ENCODE measurements around the gene OR56A3.

OR56A3 gene

DNA sequence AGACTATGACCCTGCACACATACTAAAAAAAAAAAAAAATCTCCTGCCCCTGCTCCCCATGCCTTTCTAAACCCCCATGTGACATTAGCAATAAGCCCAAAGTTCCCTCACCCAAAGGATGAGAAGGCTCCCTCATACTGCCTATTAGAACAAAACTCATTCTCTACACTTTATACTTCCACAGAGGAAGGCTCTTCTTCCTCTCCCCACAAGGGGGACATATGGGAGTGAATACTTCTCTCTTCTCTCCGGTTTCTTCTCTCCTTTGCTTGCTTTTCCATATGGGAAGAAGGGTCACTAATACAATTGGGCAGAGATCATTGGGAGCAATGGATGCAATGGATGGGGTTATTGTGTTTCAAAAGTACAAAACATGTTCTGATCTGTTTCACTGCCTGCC is 41.4 kb downstream of the OR56A3 start:
- TF ChIP-seq EZH2phosphoT487 (IDR thresholded peaks at IDR 0.05; ENCODE audit: borderline replicate concordance, low read length) = no peak
- Histone ChIP-seq H3K79me2 (ENCODE audit: control insufficient read depth, low read length) (no peaks in the 10 kb centered on the region), H3K4me2 (ENCODE audit: low read length) (no peak overlapping the region), H3K4me3 (ENCODE audit: low read length) (no peak overlapping the region), H3K27me3 (ENCODE audit: control insufficient read depth, low read length) (no peaks in the 10 kb centered on the region), H3K36me3 (ENCODE audit: control insufficient read depth, low read length) (no peaks in the 10 kb centered on the region), H3K4me1 (ENCODE audit: control insufficient read depth, low read length) (no peaks in the 10 kb centered on the region), H4K20me1 (ENCODE audit: control insufficient read depth, insufficient read depth, low read depth, low read length) (no peaks in the 10 kb centered on the region), H3F3A (ENCODE audit: control insufficient read depth, insufficient read depth) (no peaks in the 10 kb centered on the region), H3K9me3 (ENCODE audit: control insufficient read depth, insufficient read depth, low read length) (no peaks in the 10 kb centered on the region), H3K27ac (ENCODE audit: low read depth, low read length) (no peak overlapping the region), H3K9me2 (replicated peaks; ENCODE audit: control insufficient read depth, low read length) (no peaks in the 10 kb centered on the region)

DNA sequence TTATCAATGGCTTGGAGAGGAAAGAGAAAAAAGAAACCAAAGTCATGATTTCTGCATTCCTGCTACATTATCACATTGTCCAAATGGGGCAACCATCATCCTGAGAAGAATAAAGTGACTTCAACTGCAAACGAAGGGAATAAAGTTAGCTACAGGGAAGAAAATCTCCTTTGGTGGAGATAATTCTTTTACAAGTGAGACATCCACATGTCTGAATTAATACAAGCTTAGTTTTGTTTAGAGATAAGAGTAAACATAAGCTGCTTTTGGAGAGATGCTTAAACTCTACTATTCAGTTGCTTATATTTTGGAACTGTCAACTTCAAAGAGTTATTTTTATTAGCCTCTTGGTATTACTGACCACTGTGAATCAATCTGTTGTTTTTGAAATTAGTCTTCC is 44.8 kb downstream of the OR56A3 start, which contains the start of gene OR52L1:
Gene OR52L1 (minus strand): TSS at position 101 of the 400 bp plus-strand sequence. CDS start 55 bp downstream, at position 46.
- H3K79me2 ChIP-seq (ENCODE audit: control insufficient read depth, low read length) = no peaks in the 10 kb centered on the region
- H3F3A ChIP-seq (ENCODE audit: control insufficient read depth, insufficient read depth) = no peaks in the 10 kb centered on the region
- no peaks in the 10 kb centered on the region for H3K9me2 ChIP-seq (replicated peaks; ENCODE audit: control insufficient read depth, low read length)
- H4K20me1 ChIP-seq (ENCODE audit: control insufficient read depth, insufficient read depth, low read depth, low read length) = no peaks in the 10 kb centered on the region
- TF ChIP-seq EZH2phosphoT487 (IDR thresholded peaks at IDR 0.05; ENCODE audit: borderline replicate concordance, low read length) = no peak
- TF ChIP-seq, protein P1, sequence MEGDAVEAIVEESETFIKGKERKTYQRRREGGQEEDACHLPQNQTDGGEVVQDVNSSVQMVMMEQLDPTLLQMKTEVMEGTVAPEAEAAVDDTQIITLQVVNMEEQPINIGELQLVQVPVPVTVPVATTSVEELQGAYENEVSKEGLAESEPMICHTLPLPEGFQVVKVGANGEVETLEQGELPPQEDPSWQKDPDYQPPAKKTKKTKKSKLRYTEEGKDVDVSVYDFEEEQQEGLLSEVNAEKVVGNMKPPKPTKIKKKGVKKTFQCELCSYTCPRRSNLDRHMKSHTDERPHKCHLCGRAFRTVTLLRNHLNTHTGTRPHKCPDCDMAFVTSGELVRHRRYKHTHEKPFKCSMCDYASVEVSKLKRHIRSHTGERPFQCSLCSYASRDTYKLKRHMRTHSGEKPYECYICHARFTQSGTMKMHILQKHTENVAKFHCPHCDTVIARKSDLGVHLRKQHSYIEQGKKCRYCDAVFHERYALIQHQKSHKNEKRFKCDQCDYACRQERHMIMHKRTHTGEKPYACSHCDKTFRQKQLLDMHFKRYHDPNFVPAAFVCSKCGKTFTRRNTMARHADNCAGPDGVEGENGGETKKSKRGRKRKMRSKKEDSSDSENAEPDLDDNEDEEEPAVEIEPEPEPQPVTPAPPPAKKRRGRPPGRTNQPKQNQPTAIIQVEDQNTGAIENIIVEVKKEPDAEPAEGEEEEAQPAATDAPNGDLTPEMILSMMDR (IDR thresholded peaks at IDR 0.05; ENCODE audit: low read depth, low read length, poor library complexity, severe bottlenecking) = no peak
- no peak within 1 kb of the TSS for H3K4me3 ChIP-seq (ENCODE audit: low read length)
- no peaks in the 10 kb centered on the region for H3K36me3 ChIP-seq (ENCODE audit: control insufficient read depth, low read length)
- H3K27ac ChIP-seq (ENCODE audit: low read depth, low read length) = no peak within 1 kb of the TSS
- no peaks in the 10 kb centered on the region for H3K27me3 ChIP-seq (ENCODE audit: control insufficient read depth, low read length)
- H3K9me3 ChIP-seq (ENCODE audit: control insufficient read depth, insufficient read depth, low read length) = no peaks in the 10 kb centered on the region
- no peaks in the 10 kb centered on the region for H3K4me1 ChIP-seq (ENCODE audit: control insufficient read depth, low read length)
- no peak within 1 kb of the TSS for H3K4me2 ChIP-seq (ENCODE audit: low read length)

DNA sequence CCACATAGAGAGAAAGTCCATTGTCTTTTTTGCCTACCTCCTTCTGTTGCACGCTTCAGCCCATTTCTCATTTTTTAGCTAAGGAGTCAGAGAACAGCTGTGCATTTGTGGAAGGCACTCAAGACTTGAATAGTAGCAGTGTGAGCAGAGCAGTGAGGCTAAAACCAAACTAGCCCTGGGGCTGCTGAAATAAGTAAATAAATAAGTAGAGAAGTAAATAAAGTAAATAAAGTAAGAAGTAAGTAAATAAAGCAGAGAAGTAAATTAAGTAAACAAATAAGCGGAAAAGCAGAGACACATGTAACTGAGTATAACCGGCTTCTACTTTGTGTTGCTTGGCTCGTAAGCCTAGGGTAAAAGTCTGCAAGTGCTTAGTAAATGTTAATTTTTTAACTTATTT is 47.2 kb downstream of the OR56A3 start:
- Histone ChIP-seq H3K27me3 (ENCODE audit: control insufficient read depth, low read length) (no peaks in the 10 kb centered on the region), H3K4me1 (ENCODE audit: control insufficient read depth, low read length) (no peaks in the 10 kb centered on the region), H3K9me3 (ENCODE audit: control insufficient read depth, insufficient read depth, low read length) (no peaks in the 10 kb centered on the region), H3K9me2 (replicated peaks; ENCODE audit: control insufficient read depth, low read length) (no peaks in the 10 kb centered on the region), H3K4me3 (ENCODE audit: low read length) (no peak overlapping the region), H3K79me2 (ENCODE audit: control insufficient read depth, low read length) (no peaks in the 10 kb centered on the region), H3K27ac (ENCODE audit: low read depth, low read length) (no peak overlapping the region), H3K36me3 (ENCODE audit: control insufficient read depth, low read length) (no peaks in the 10 kb centered on the region), H3F3A (ENCODE audit: control insufficient read depth, insufficient read depth) (no peaks in the 10 kb centered on the region), H3K4me2 (ENCODE audit: low read length) (no peak overlapping the region), H4K20me1 (ENCODE audit: control insufficient read depth, insufficient read depth, low read depth, low read length) (no peaks in the 10 kb centered on the region)
- TF ChIP-seq, protein P1 (IDR thresholded peaks at IDR 0.05; ENCODE audit: low read depth, low read length, poor library complexity, severe bottlenecking) = no peak
- no peak for TF ChIP-seq EZH2phosphoT487 (IDR thresholded peaks at IDR 0.05; ENCODE audit: borderline replicate concordance, low read length)

DNA sequence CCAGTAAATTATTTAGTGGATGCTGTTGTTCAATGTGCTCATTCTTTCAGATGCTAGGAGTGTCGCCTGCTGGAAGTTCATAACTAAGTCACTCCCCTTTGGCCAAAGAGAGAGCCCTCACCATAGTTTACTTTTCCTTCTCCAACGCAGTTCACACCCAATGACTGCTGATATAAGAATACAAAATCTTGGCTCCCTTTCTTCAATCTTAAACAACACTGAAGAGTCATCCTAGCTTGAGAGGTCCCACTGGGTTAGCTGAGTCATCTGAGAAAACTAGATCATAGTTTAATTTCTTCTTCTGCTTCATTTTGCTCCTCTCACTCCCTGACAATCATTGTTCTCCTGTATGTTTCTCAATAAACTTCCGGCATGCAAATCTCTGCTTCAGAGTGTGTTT is 50.1 kb downstream of the OR56A3 start:
- no peaks in the 10 kb centered on the region for H3K79me2 ChIP-seq (ENCODE audit: control insufficient read depth, low read length)
- no peaks in the 10 kb centered on the region for H3K27me3 ChIP-seq (ENCODE audit: control insufficient read depth, low read length)
- TF ChIP-seq, protein P1 (IDR thresholded peaks at IDR 0.05; ENCODE audit: low read depth, low read length, poor library complexity, severe bottlenecking) = no peak
- TF ChIP-seq EZH2phosphoT487 (IDR thresholded peaks at IDR 0.05; ENCODE audit: borderline replicate concordance, low read length) = no peak
- no peaks in the 10 kb centered on the region for H3K9me3 ChIP-seq (ENCODE audit: control insufficient read depth, insufficient read depth, low read length)
- no peaks in the 10 kb centered on the region for H3K4me1 ChIP-seq (ENCODE audit: control insufficient read depth, low read length)
- no peak overlapping the region for H3K4me2 ChIP-seq (ENCODE audit: low read length)
- H3K9me2 ChIP-seq (replicated peaks; ENCODE audit: control insufficient read depth, low read length) = no peaks in the 10 kb centered on the region
- no peak overlapping the region for H3K4me3 ChIP-seq (ENCODE audit: low read length)
- no peak overlapping the region for H3K27ac ChIP-seq (ENCODE audit: low read depth, low read length)
- H4K20me1 ChIP-seq (ENCODE audit: control insufficient read depth, insufficient read depth, low read depth, low read length) = no peaks in the 10 kb centered on the region
- H3K36me3 ChIP-seq (ENCODE audit: control insufficient read depth, low read length) = no peaks in the 10 kb centered on the region
- no peaks in the 10 kb centered on the region for H3F3A ChIP-seq (ENCODE audit: control insufficient read depth, insufficient read depth)
